ENCODE data around the gene ZNF622.
"Not testable (repeated sequence)": the region's sequence is repeated elsewhere in the genome, so short reads cannot be mapped to it uniquely, and the experiment has no call there.

The ZNF622 gene

DNA sequence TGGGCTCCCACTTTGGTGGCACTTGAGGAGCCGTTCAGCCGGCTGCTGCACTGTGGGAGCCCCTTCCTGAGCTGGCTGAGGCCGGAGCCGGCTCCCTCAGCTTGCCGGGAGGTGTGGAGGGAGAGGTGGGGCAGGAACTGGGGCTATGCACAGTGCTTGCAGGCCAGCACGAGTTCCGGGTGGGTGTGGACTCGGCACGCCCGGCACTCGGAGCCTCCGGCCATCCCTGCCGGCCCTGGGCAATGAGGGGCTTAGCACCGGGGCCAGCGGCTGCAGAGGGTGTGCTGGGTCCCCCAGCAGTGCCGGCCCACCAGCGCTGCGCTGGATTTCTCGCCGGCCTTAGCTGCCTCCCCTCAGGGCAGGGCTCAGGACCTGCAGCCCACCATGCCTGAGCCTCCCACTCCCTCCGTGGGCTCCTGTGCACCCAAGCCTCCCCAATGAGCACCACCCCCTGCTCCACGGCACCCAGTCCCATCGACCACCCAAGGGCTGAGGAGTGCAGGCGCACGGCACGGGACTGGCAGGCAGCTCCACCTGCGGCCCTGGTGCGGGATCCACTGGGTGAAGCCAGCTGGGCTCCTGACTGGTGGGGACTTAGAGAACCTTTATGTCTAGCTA lies 29.4 kb downstream of the ZNF622 start:
- not testable (repeated sequence) for DNase-seq (ENCODE audit: low read depth in 1 of 2, low spot score in 1 of 2)

GRCh38 chr5:16431490-16431889 lies 34.1 kb downstream of the ZNF622 start:
- no peak for DNase-seq (ENCODE audit: low read depth in 1 of 2, low spot score in 1 of 2)

GRCh38 chr5:16430349-16431089 lies 35.1 kb downstream of the ZNF622 start:
- no peak for DNase-seq (ENCODE audit: low read depth in 1 of 2, low spot score in 1 of 2)

DNA sequence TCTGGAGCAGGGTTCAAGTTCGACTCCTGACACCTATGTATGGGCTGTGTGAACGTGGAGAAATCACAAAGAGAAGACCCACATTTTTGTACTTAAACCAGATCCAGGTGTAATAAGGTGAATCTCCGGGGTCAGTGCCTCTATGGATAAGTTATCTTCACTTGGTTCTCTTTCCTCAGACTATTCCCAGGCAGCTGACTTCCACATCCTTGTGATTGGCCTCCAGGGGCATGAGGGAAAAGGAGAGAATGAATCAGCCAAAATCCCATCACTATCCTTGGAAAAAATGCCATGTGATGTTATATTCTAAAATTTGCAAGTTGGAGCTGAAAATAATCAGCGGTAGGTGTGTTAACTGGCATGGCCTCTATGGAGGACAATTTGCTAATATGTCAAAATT lies 37.2 kb downstream of the ZNF622 start:
- no peak for DNase-seq (ENCODE audit: low read depth in 1 of 2, low spot score in 1 of 2)

DNA sequence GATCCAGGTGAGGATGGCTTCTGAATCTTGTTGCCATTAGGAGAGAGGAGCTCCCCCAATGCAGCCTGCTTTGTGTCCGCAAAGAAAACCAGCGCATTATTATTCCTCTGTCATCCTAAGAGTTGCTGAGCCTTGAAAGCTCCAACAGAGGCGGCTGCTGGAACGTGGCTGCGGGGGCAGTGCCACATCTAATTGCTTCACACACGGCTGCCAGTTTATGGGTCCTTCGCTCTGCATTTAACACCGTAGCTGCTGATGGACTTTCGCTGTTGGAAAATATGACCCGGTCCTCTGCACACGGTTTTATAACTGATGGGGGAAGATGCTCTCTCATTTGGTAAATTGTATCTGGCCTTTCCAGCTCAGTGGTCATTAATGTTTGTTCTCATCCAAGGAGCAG lies 38.0 kb downstream of the ZNF622 start:
- no peak for DNase-seq (ENCODE audit: low read depth in 1 of 2, low spot score in 1 of 2)

DNA sequence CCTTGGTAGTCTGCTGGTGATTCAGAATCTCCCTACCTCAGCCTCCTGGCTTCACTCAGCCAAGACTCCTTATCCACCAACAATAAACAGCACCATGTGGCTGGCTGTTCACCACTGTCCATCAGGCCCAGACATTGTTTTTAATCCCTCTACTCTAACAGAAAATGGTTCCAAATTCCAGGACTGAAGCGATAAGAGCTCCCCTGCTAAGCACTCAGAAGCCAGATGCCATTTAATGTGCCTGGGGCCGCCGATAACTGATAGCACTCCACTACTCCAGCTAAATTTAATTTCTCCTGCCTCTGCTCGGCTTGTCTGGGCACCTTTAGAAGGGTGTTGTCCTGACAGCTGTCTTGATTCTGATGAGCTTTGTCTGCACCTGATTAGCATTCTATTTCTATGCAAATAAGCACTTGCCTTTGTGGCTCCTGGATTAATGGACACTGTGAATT lies 47.1 kb downstream of the ZNF622 start:
- no peak for DNase-seq (ENCODE audit: low read depth in 1 of 2, low spot score in 1 of 2)

GRCh38 chr5:16417398-16418074 lies 48.1 kb downstream of the ZNF622 start:
- DNase-seq (ENCODE audit: low read depth in 1 of 2, low spot score in 1 of 2): no peak

DNA sequence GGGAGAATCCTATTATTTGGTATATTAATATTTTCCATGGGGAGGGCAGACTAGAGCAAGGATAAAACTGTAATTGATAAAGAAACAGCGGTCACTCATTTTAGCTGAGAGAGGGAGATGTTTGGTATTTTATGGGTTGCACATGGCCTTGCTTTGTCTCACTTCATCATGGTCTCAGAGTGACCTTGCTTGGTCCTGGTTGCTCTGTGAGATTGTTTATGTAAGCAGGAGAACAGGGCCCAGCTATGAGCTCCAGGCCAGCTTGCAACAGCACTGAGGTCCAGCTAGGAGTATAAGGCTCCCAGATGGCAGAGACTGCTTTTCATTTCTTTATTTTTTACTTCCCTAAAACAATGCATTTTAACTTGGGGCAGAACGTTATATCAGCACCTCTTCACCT lies 50.7 kb downstream of the ZNF622 start:
- DNase-seq (ENCODE audit: low read depth in 1 of 2, low spot score in 1 of 2): no peak

GRCh38 chr5:16413166-16413860 lies 52.3 kb downstream of the ZNF622 start:
- DNase-seq (ENCODE audit: low read depth in 1 of 2, low spot score in 1 of 2): no peak

- no peak for DNase-seq (ENCODE audit: low read depth in 1 of 2, low spot score in 1 of 2)
Observed at GRCh38 chr5:16412556-16412955, 53.0 kb downstream of the ZNF622 start.

DNA sequence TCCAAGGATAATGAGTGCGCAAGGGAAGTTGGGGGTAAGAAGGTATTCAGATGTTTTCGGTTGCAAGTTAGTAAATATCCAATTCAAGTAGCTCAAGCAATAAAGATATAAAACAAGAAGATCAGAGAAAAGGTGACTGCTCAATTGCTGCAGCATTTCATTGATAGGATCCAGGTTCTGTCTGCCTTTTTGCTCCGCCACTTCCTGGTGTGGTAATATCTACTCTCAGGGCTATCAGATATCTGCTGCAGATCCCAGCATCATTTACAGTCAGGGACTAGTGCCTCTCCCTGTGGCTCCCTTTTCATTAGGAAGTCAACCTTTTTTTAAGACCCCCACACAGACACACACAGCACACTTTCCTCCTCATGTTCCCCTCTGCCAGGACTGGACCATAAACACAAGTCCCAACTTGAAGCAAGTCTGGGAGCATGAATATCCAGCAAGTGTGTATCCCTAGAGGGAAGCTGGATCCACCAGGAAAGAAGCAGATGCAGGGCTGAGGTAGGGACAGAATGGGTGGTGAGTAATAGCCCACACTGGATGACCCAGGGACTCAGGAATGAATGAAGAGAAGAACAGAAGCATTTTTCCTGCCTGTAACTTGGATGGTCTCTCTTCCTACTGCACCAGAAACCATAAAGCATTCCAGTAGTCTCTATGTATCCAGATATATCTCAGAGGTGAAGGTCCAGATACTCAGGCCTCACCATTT lies 53.7 kb downstream of the ZNF622 start:
- no peak for DNase-seq (ENCODE audit: low read depth in 1 of 2, low spot score in 1 of 2)

GRCh38 chr5:16411235-16411634 lies 54.4 kb downstream of the ZNF622 start:
- DNase-seq (ENCODE audit: low read depth in 1 of 2, low spot score in 1 of 2): no peak

- no peak for DNase-seq (ENCODE audit: low read depth in 1 of 2, low spot score in 1 of 2)
Observed at GRCh38 chr5:16410338-16410737, 55.3 kb downstream of the ZNF622 start.

DNA sequence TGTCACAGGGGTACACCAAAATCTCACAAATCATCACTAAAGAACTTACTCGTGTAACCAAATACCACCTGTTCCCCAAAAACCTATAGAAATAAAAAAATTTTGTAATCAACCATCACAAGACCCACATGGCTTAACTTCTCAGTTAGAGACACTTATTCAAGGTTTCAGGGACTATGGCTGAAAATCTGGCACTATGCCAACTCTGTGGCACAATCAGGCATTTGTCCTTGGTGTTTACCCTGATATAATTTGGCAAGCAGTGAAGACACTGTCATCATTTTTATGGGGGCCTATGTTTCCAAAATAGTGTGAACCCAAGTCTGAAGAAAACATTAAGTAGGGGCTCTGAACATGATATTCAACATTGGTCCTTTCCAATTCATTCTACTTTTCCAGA lies 59.0 kb downstream of the ZNF622 start:
- no peak for DNase-seq (ENCODE audit: low read depth in 1 of 2, low spot score in 1 of 2)

GRCh38 chr5:16406023-16406422 lies 59.6 kb downstream of the ZNF622 start:
- DNase-seq (ENCODE audit: low read depth in 1 of 2, low spot score in 1 of 2): no peak

Data from stimulated activated CD4-positive, alpha-beta T cell treated with anti-CD3 and anti-CD28 coated beads, Interleukin-15, amount 100 ng/mL, for 1 hour (primary cell).